Dermis microvascular lymphatic vessel endothelial cell (primary cell): Measurements from ENCODE around the gene HIPK4. TPM values are rescaled to one million over a fixed set of nuclear protein-coding genes. Genes with fewer than 3 reads are reported as not detected.
"Not testable (repeated sequence)": the region's sequence is repeated elsewhere in the genome, so short reads cannot be mapped to it uniquely, and the experiment has no call there.

Source experiments
- DNase-seq, 2 donors: peaks; one replicate each; pipeline versions ENCODE4 v3.0.0 to v3.0.0-alpha.2; 2010; ENCODE audit warnings: low read depth in 2 of 2
- total RNA-seq: library from RNA; depleted of rRNA; stranded (reverse); fragments of >200 nt; gene quantifications from 2 replicates; pipeline ENCODE4 v1.2.1, GENCODE V29; 2014

HIPK4 gene
- total RNA-seq, 1 donor from 2014 or later, result under 0.01 TPM

- DNase-seq, result no peak
Observed at GRCh38 chr19:40339018-40339728, 50.8 kb downstream of the HIPK4 start.

GRCh38 chr19:40337594-40337993 lies 52.4 kb downstream of the HIPK4 start:
- no peak for DNase-seq

GRCh38 chr19:40337107-40337506 lies 52.9 kb downstream of the HIPK4 start:
- no peak for DNase-seq

GRCh38 chr19:40336601-40336900 lies 53.4 kb downstream of the HIPK4 start:
- DNase-seq, result no peak

- no peak for DNase-seq
Observed at GRCh38 chr19:40335855-40336600, 54.0 kb downstream of the HIPK4 start.

- DNase-seq, result peak; percentile 86 to 94
Observed at GRCh38 chr19:40335101-40335500, 54.9 kb downstream of the HIPK4 start.

GRCh38 chr19:40333083-40333482 lies 56.9 kb downstream of the HIPK4 start:
- not testable (repeated sequence) for DNase-seq

- DNase-seq, result no peak
Observed at GRCh38 chr19:40332669-40333068, 57.3 kb downstream of the HIPK4 start.

- no peak for DNase-seq
Observed at GRCh38 chr19:40331052-40331451, 58.9 kb downstream of the HIPK4 start.

Other genes with a start within 250 kb of the HIPK4 start
- 3.0 and 5.4 TPM in 2 replicates for gene MAP3K10, start 198.8 kb downstream of the HIPK4 start, total RNA-seq
- not detected in 2 replicates for gene TTC9B, start 171.8 kb downstream of the HIPK4 start, total RNA-seq
- gene CCNP, start 163.5 kb downstream of the HIPK4 start, total RNA-seq, result 0.13 TPM in 1 of 2 replicates, not detected in the other
- gene AKT2, start 104.8 kb downstream of the HIPK4 start, total RNA-seq, result 23.1 and 28.1 TPM in 2 replicates
- gene C19orf47, start 41.8 kb downstream of the HIPK4 start, total RNA-seq, result 4.4 and 8.0 TPM in 2 replicates
- gene PLD3, start 41.5 kb downstream of the HIPK4 start, total RNA-seq, result 88.6 and 150 TPM in 2 replicates
- gene PRX, start 23.2 kb upstream of the HIPK4 start, total RNA-seq, result 0.90 and 1.5 TPM in 2 replicates
- gene SERTAD1, start 35.8 kb upstream of the HIPK4 start, total RNA-seq, result 17.3 and 25.8 TPM in 2 replicates
- 18.0 and 24.1 TPM in 2 replicates for gene SERTAD3, start 54.2 kb upstream of the HIPK4 start, total RNA-seq
- gene BLVRB, start 75.6 kb upstream of the HIPK4 start, total RNA-seq, result 39.8 and 61.3 TPM in 2 replicates
- gene SPTBN4, start 76.8 kb upstream of the HIPK4 start, total RNA-seq, result under 0.01 TPM in 1 of 2 replicates, not detected in the other
- gene SHKBP1, start 186.7 kb upstream of the HIPK4 start, total RNA-seq, result 19.5 and 40.0 TPM in 2 replicates
- gene LTBP4, start 211.2 kb upstream of the HIPK4 start, total RNA-seq, result 12.3 and 60.8 TPM in 2 replicates